ENCODE measurements around the gene CWC25. TPM values are rescaled to one million over a fixed set of nuclear protein-coding genes. Genes with fewer than 3 reads are reported as not detected.

Gene CWC25
- total and polyA plus RNA-seq, 12 donors = 4.5 to 47.8 (median 18.0) TPM

GRCh38 chr17:38869526-38870258 lies 44.6 kb upstream of the CWC25 start, which contains the start of gene LASP1:
LASP1 (plus strand) TSS chr17:38870058; CDS start chr17:38870190, 132 bp downstream.
- 0% methylated on average over 13 to 73 of the region's 73 CpGs for WGBS, 4 donors
- H3K4me1 ChIP-seq (replicated peaks in 1 of 2) = peaks cover 39 to 48% of the 10 kb centered on the region in 2 donors
- intact Hi-C loops (cut with DNase I) = loop anchor here in 1 of 2 donors (10.0 kb wide), 1 partner anchor 285 kb away; the partner anchor contains the start of gene PLXDC1
- H3K9me3 ChIP-seq (replicated peaks in 1 of 3) = no peaks in the 10 kb centered on the region
- TF ChIP-seq CTCF (IDR thresholded peaks at IDR 0.05) (no peak), POLR2A (IDR thresholded peaks at IDR 0.05) (peak; percentile 95 to 97)
- H3K4me3 ChIP-seq = peak within 1 kb of the TSS; percentile 71 to 98 (median 92)
- no peaks in the 10 kb centered on the region for H3K36me3 ChIP-seq (replicated peaks in 1 of 2)
- DNase-seq = peak; percentile 82 to 92 (median 87)
- H3K27ac ChIP-seq = peak within 1 kb of the TSS; percentile 71 to 95 (median 89)
- no peaks in the 10 kb centered on the region for H3K27me3 ChIP-seq

- intact Hi-C loops (cut with DNase I) = no loop called here
- peak overlapping the region; percentile 66 to 98 (median 92) for H3K4me3 ChIP-seq
- no peaks in the 10 kb centered on the region for H3K27me3 ChIP-seq
- H3K9me3 ChIP-seq (replicated peaks in 1 of 3) = no peaks in the 10 kb centered on the region
- peak overlapping the region; percentile 71 to 95 (median 89) for H3K27ac ChIP-seq
- TF ChIP-seq CTCF (IDR thresholded peaks at IDR 0.05) = peak in 1 of 6 experiments; percentile 11
- peak in 1 of 2 donors; percentile 61 for TF ChIP-seq POLR2A (IDR thresholded peaks at IDR 0.05)
- H3K4me1 ChIP-seq (replicated peaks in 1 of 2) = peaks cover 31 to 41% of the 10 kb centered on the region in 2 donors
- H3K36me3 ChIP-seq (replicated peaks in 1 of 2) = no peaks in the 10 kb centered on the region
- peak; percentile 87 to 98 (median 90) for DNase-seq
- WGBS, 4 donors = 1 to 5% (median 2%) methylated on average over 26 of the region's 26 CpGs
Measured at GRCh38 chr17:38868817-38869525, 43.9 kb upstream of the CWC25 start.

- peaks cover 30 to 33% of the 10 kb centered on the region in 2 donors for H3K4me1 ChIP-seq (replicated peaks in 1 of 2)
- TF ChIP-seq POLR2A (IDR thresholded peaks at IDR 0.05) (no peak), CTCF (IDR thresholded peaks at IDR 0.05) (no peak)
- no peaks in the 10 kb centered on the region for H3K27me3 ChIP-seq
- intact Hi-C loops (cut with DNase I) = no loop called here
- peak overlapping the region in 2 of 4 donors; percentile 97 to 98 for H3K4me3 ChIP-seq
- H3K27ac ChIP-seq = peak overlapping the region; percentile 71 to 95 (median 89)
- WGBS, 4 donors = 4 to 11% (median 7%) methylated on average over 25 of the region's 25 CpGs
- H3K9me3 ChIP-seq (replicated peaks in 1 of 3) = no peaks in the 10 kb centered on the region
- H3K36me3 ChIP-seq (replicated peaks in 1 of 2) = no peaks in the 10 kb centered on the region
- DNase-seq = peak in 6 of 7 donors; percentile 52 to 83 (median 62)
Measured at GRCh38 chr17:38867968-38868816, 43.1 kb upstream of the CWC25 start.

Data from adrenal gland (tissue), 12 donors.